ENCODE data around the gene WNT8B.

Gene WNT8B

GRCh38 chr10:100490531-100490930, 27.7 kb downstream of the WNT8B start:
- DNase-seq (ENCODE audit: extremely low read depth, insufficient read length), result no peak
- H3K36me3 ChIP-seq (ENCODE audit: control insufficient read depth, insufficient read depth, low read length), result peaks cover 18% of the 10 kb centered on the region
- no peak for TF ChIP-seq CTCF (IDR thresholded peaks at IDR 0.05; ENCODE audit: insufficient read depth, low read length, poor library complexity, severe bottlenecking)
- H3K4me3 ChIP-seq (replicated peaks; ENCODE audit: low read depth, low read length), result no peak overlapping the region
- no peaks in the 10 kb centered on the region for H3K27me3 ChIP-seq (replicated peaks; ENCODE audit: control insufficient read depth, insufficient read depth, low read length)

- no peak overlapping the region for H3K4me3 ChIP-seq (replicated peaks; ENCODE audit: low read depth, low read length)
- peaks cover 17% of the 10 kb centered on the region for H3K36me3 ChIP-seq (ENCODE audit: control insufficient read depth, insufficient read depth, low read length)
- H3K27me3 ChIP-seq (replicated peaks; ENCODE audit: control insufficient read depth, insufficient read depth, low read length), result no peaks in the 10 kb centered on the region
- no peak for TF ChIP-seq CTCF (IDR thresholded peaks at IDR 0.05; ENCODE audit: insufficient read depth, low read length, poor library complexity, severe bottlenecking)
- no peak for DNase-seq (ENCODE audit: extremely low read depth, insufficient read length)
Observed at GRCh38 chr10:100496567-100496966, 33.8 kb downstream of the WNT8B start.

- no peak for DNase-seq (ENCODE audit: extremely low read depth, insufficient read length)
- Histone ChIP-seq H3K4me3 (replicated peaks; ENCODE audit: low read depth, low read length) (no peak overlapping the region), H3K36me3 (ENCODE audit: control insufficient read depth, insufficient read depth, low read length) (peaks cover 23% of the 10 kb centered on the region), H3K27me3 (replicated peaks; ENCODE audit: control insufficient read depth, insufficient read depth, low read length) (no peaks in the 10 kb centered on the region)
- TF ChIP-seq CTCF (IDR thresholded peaks at IDR 0.05; ENCODE audit: insufficient read depth, low read length, poor library complexity, severe bottlenecking), result no peak
Observed at GRCh38 chr10:100498059-100498458, 35.2 kb downstream of the WNT8B start.

GRCh38 chr10:100501423-100501822, 38.6 kb downstream of the WNT8B start:
- H3K27me3 ChIP-seq (replicated peaks; ENCODE audit: control insufficient read depth, insufficient read depth, low read length), result no peaks in the 10 kb centered on the region
- peaks cover 16% of the 10 kb centered on the region for H3K36me3 ChIP-seq (ENCODE audit: control insufficient read depth, insufficient read depth, low read length)
- H3K4me3 ChIP-seq (replicated peaks; ENCODE audit: low read depth, low read length), result no peak overlapping the region
- no peak for TF ChIP-seq CTCF (IDR thresholded peaks at IDR 0.05; ENCODE audit: insufficient read depth, low read length, poor library complexity, severe bottlenecking)
- no peak for DNase-seq (ENCODE audit: extremely low read depth, insufficient read length)

- DNase-seq (ENCODE audit: extremely low read depth, insufficient read length), result no peak
- H3K36me3 ChIP-seq (ENCODE audit: control insufficient read depth, insufficient read depth, low read length), result peaks cover 15% of the 10 kb centered on the region
Observed at GRCh38 chr10:100502926-100503494, 40.2 kb downstream of the WNT8B start.

More at GRCh38 chr10:100502926-100503494, 40.2 kb downstream of the WNT8B start:
- H3K27me3 ChIP-seq (replicated peaks; ENCODE audit: control insufficient read depth, insufficient read depth, low read length), result no peaks in the 10 kb centered on the region
- no peak for TF ChIP-seq CTCF (IDR thresholded peaks at IDR 0.05; ENCODE audit: insufficient read depth, low read length, poor library complexity, severe bottlenecking)
- no peak overlapping the region for H3K4me3 ChIP-seq (replicated peaks; ENCODE audit: low read depth, low read length)
